CD4-positive, alpha-beta T cell treated with Interleukin-6 for 4 hours (primary cell): ENCODE measurements around the gene DFFB.

Source experiments
- DNase-seq: peaks from one replicate; pipeline ENCODE4 v3.0.0-alpha.2; 2020; ENCODE audit warnings: mixed read lengths

Gene DFFB

GRCh38 chr1:3929126-3929525 is 71.8 kb downstream of the DFFB start:
- DNase-seq: no peak

- no peak for DNase-seq
These were observed 73.2 kb downstream of the DFFB start for GRCh38 chr1:3930301-3931006.

GRCh38 chr1:3931007-3931912 is 74.0 kb downstream of the DFFB start:
- no peak for DNase-seq

GRCh38 chr1:3932156-3932919 is 75.1 kb downstream of the DFFB start:
- DNase-seq: no peak
